DND-41 (cell line): Measurements from ENCODE around the gene EBF4.

ENCODE experiments used
- EZH2 ChIP-seq: IDR thresholded peaks from 3 replicates; pipeline ENCODE4 v1.6.1; 2012; ENCODE audit warnings: borderline replicate concordance, low read depth, mild to moderate bottlenecking, moderate library complexity, low read length, inconsistent platforms; ENCODE audit not compliant: severe bottlenecking
- TF ChIP-seq, protein P1 (sequence below): IDR thresholded peaks from 2 replicates; pipeline ENCODE4 v1.5.1; 2012; ENCODE audit warnings: borderline replicate concordance, low read length, moderate library complexity, mild to moderate bottlenecking; ENCODE audit not compliant: poor library complexity, severe bottlenecking; ENCODE audit errors: extremely low read depth

DNA sequence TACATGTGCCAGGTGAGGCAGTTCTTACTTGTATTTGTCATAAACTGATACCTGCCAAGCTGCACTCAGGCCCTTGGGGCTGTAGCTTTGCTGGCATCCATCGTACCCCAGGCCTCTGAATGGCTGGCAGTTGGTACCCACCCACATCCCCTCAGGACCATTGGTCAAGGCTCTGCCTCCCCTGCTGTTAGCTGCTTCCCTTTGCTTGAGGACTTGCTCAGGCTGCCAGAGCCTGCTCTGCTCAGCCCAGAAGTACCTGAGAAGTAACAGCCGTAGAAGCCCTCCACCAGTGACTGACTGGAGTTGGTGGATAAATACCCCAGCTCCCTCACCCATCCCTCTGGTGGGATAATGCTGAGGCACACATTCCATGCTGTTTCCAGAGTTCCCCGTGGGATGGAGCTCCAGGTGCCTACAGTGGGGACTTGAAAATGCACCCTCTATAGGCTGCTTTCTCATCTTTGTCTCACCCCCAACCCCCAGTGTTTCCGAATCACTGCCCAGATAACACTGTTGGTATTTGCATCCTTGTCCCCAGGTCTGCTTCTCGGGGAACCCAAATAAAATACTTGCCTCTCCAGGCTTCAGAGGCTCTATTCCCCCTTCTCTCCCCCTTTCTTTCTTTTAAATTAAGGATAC, 7.3 kb downstream of the EBF4 start:
- TF ChIP-seq, protein P1, sequence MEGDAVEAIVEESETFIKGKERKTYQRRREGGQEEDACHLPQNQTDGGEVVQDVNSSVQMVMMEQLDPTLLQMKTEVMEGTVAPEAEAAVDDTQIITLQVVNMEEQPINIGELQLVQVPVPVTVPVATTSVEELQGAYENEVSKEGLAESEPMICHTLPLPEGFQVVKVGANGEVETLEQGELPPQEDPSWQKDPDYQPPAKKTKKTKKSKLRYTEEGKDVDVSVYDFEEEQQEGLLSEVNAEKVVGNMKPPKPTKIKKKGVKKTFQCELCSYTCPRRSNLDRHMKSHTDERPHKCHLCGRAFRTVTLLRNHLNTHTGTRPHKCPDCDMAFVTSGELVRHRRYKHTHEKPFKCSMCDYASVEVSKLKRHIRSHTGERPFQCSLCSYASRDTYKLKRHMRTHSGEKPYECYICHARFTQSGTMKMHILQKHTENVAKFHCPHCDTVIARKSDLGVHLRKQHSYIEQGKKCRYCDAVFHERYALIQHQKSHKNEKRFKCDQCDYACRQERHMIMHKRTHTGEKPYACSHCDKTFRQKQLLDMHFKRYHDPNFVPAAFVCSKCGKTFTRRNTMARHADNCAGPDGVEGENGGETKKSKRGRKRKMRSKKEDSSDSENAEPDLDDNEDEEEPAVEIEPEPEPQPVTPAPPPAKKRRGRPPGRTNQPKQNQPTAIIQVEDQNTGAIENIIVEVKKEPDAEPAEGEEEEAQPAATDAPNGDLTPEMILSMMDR = no peak
- TF ChIP-seq EZH2 = no peak
